HEK293T (cell line): Measurements from ENCODE around the gene DENR.

Experiments
- BHLHE40 ChIP-seq: fragments of 450-650 bp; IDR thresholded peaks from 2 replicates; pipeline ENCODE4 v1.6.1; 2016; ENCODE audit warnings: mild to moderate bottlenecking, moderate library complexity, borderline replicate concordance
- FOXM1 ChIP-seq: fragments of 450-650 bp; IDR thresholded peaks from 2 replicates; pipeline ENCODE4 v1.6.1; 2017; ENCODE audit warnings: mild to moderate bottlenecking, borderline replicate concordance
- HDGF ChIP-seq: fragments of 450-650 bp; IDR thresholded peaks from 2 replicates; pipeline ENCODE4 v1.6.1; 2017; ENCODE audit warnings: antibody characterized with exemption, borderline replicate concordance
- L3MBTL2 ChIP-seq: fragments of 450-650 bp; conservative IDR thresholded peaks from 2 replicates; pipeline ENCODE4 v1.6.1; 2016; ENCODE audit warnings: mild to moderate bottlenecking
- LEF1 ChIP-seq: fragments of 450-650 bp; IDR thresholded peaks from 2 replicates; pipeline ENCODE4 v1.6.1; 2017; ENCODE audit warnings: mild to moderate bottlenecking, borderline replicate concordance
- NFRKB ChIP-seq: fragments of 450-650 bp; IDR thresholded peaks from 2 replicates; pipeline ENCODE4 v1.6.1; 2016; ENCODE audit warnings: mild to moderate bottlenecking, moderate library complexity
- SP1 ChIP-seq: fragments of 450-650 bp; IDR thresholded peaks from 2 replicates; pipeline ENCODE4 v1.6.1; 2017
- TARDBP ChIP-seq: fragments of 450-650 bp; IDR thresholded peaks from 2 replicates; pipeline ENCODE4 v1.6.1; 2016
- TF ChIP-seq, protein P1 (sequence below): fragments of 450-650 bp; IDR thresholded peaks from 2 replicates; pipeline ENCODE4 v1.6.1; 2016

DNA sequence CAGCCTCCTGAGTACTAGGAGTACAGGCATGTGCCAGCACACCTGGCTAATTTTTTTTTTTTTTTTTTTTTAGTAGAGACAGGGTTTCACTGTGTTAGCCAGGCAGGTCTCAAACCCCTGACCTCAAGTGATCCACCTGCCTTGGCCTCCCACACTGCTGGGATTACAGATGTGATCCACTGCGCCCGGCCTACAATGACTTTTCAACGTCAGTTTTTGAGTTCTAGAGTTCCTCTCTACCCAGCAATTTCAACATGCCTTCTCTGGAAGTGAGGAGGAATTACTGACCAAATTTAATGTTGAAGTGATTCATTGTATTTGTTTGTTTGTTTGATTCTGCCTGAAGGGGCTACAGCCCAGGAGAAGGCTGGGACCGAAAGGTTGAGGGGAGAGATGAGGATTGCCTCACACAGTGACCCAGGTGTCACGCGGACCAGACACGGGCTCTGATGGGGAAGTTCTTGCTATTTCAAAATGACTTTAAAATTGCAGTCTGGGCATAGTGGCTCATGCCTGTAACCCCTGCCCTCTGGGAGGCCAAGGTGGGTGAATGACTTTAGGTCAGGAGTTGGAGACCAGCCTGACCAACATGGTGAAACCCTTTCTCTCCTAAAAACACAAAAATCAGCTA, 8.6 kb upstream of the DENR start:
- no peak for TF ChIP-seq FOXM1
- no peak for TF ChIP-seq BHLHE40
- no peak for TF ChIP-seq NFRKB
- no peak for TF ChIP-seq SP1
- TF ChIP-seq LEF1: no peak
- TF ChIP-seq, protein P1, sequence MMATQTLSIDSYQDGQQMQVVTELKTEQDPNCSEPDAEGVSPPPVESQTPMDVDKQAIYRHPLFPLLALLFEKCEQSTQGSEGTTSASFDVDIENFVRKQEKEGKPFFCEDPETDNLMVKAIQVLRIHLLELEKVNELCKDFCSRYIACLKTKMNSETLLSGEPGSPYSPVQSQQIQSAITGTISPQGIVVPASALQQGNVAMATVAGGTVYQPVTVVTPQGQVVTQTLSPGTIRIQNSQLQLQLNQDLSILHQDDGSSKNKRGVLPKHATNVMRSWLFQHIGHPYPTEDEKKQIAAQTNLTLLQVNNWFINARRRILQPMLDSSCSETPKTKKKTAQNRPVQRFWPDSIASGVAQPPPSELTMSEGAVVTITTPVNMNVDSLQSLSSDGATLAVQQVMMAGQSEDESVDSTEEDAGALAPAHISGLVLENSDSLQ: no peak
- TF ChIP-seq HDGF: no peak
- no peak for TF ChIP-seq L3MBTL2
- no peak for TF ChIP-seq TARDBP
